ENCODE data around the gene DLG3. TPM values are rescaled to one million over a fixed set of nuclear protein-coding genes. Genes with fewer than 3 reads are reported as not detected.

The DLG3 gene
- total and polyA plus RNA-seq, 2 of the 8 experiments (the other 6 are each of a cell fraction or from before 2014, with no cell fraction given), result 29.2 to 63.8 TPM

GRCh38 chrX:70497026-70497425 lies 52.4 kb downstream of the DLG3 start (continued):
- no peak for TF ChIP-seq FOSL1 (IDR thresholded peaks at IDR 0.05; ENCODE audit: insufficient read depth, low read depth, low read length)
